ENCODE measurements around the gene ROBO1.
"Not testable (repeated sequence)": the region's sequence is repeated elsewhere in the genome, so short reads cannot be mapped to it uniquely, and the experiment has no call there.

Gene ROBO1

GRCh38 chr3:78911394-78911793, 856.4 kb downstream of the ROBO1 start:
- DNase-seq, result no peak
- TF ChIP-seq POLR2A (IDR thresholded peaks at IDR 0.05; ENCODE audit: low read length) (no peak), GATA1 (IDR thresholded peaks at IDR 0.05; ENCODE audit: low read depth, low read length) (no peak)

GRCh38 chr3:78908236-78908635, 859.6 kb downstream of the ROBO1 start:
- DNase-seq, result no peak

GRCh38 chr3:78907367-78907766, 860.4 kb downstream of the ROBO1 start:
- no peak for DNase-seq
- no peak for TF ChIP-seq GATA1 (IDR thresholded peaks at IDR 0.05; ENCODE audit: low read depth, low read length)
- no peak for TF ChIP-seq POLR2A (IDR thresholded peaks at IDR 0.05; ENCODE audit: low read length)

More at GRCh38 chr3:78908236-78908635, 859.6 kb downstream of the ROBO1 start:
- TF ChIP-seq GATA1 (IDR thresholded peaks at IDR 0.05; ENCODE audit: low read depth, low read length) (no peak), POLR2A (IDR thresholded peaks at IDR 0.05; ENCODE audit: low read length) (no peak)

- no peak for DNase-seq
- TF ChIP-seq GATA1 (IDR thresholded peaks at IDR 0.05; ENCODE audit: low read depth, low read length) (no peak), POLR2A (IDR thresholded peaks at IDR 0.05; ENCODE audit: low read length) (no peak)
Observed at GRCh38 chr3:78906930-78907329, 860.9 kb downstream of the ROBO1 start.

- no peak for TF ChIP-seq POLR2A (IDR thresholded peaks at IDR 0.05; ENCODE audit: low read length)
- no peak for TF ChIP-seq GATA1 (IDR thresholded peaks at IDR 0.05; ENCODE audit: low read depth, low read length)
- DNase-seq, result no peak
Observed at GRCh38 chr3:78906245-78906644, 861.6 kb downstream of the ROBO1 start.

GRCh38 chr3:78905700-78906099, 862.1 kb downstream of the ROBO1 start:
- TF ChIP-seq GATA1 (IDR thresholded peaks at IDR 0.05; ENCODE audit: low read depth, low read length) (no peak), POLR2A (IDR thresholded peaks at IDR 0.05; ENCODE audit: low read length) (no peak)
- DNase-seq, result no peak

GRCh38 chr3:78901544-78901943, 866.3 kb downstream of the ROBO1 start:
- no peak for DNase-seq
- TF ChIP-seq GATA1 (IDR thresholded peaks at IDR 0.05; ENCODE audit: low read depth, low read length) (no peak), POLR2A (IDR thresholded peaks at IDR 0.05; ENCODE audit: low read length) (no peak)

- TF ChIP-seq POLR2A (IDR thresholded peaks at IDR 0.05; ENCODE audit: low read length) (no peak), GATA1 (IDR thresholded peaks at IDR 0.05; ENCODE audit: low read depth, low read length) (no peak)
Observed at GRCh38 chr3:78900880-78901279, 866.9 kb downstream of the ROBO1 start.

GRCh38 chr3:78900426-78900825, 867.4 kb downstream of the ROBO1 start:
- TF ChIP-seq POLR2A (IDR thresholded peaks at IDR 0.05; ENCODE audit: low read length) (no peak), GATA1 (IDR thresholded peaks at IDR 0.05; ENCODE audit: low read depth, low read length) (no peak)
- DNase-seq, result no peak

More at GRCh38 chr3:78900880-78901279, 866.9 kb downstream of the ROBO1 start:
- DNase-seq, result no peak

GRCh38 chr3:78895528-78895927, 872.3 kb downstream of the ROBO1 start:
- TF ChIP-seq GATA1 (IDR thresholded peaks at IDR 0.05; ENCODE audit: low read depth, low read length) (no peak), POLR2A (IDR thresholded peaks at IDR 0.05; ENCODE audit: low read length) (no peak)
- no peak for DNase-seq

GRCh38 chr3:78894787-78895186, 873.0 kb downstream of the ROBO1 start:
- TF ChIP-seq POLR2A (IDR thresholded peaks at IDR 0.05; ENCODE audit: low read length) (no peak), GATA1 (IDR thresholded peaks at IDR 0.05; ENCODE audit: low read depth, low read length) (no peak)
- no peak for DNase-seq

- DNase-seq, result no peak
- TF ChIP-seq GATA1 (IDR thresholded peaks at IDR 0.05; ENCODE audit: low read depth, low read length) (no peak), POLR2A (IDR thresholded peaks at IDR 0.05; ENCODE audit: low read length) (no peak)
Observed at GRCh38 chr3:78893161-78893560, 874.6 kb downstream of the ROBO1 start.

GRCh38 chr3:78889348-78889747, 878.5 kb downstream of the ROBO1 start:
- TF ChIP-seq POLR2A (IDR thresholded peaks at IDR 0.05; ENCODE audit: low read length) (no peak), GATA1 (IDR thresholded peaks at IDR 0.05; ENCODE audit: low read depth, low read length) (no peak)
- no peak for DNase-seq

GRCh38 chr3:78888635-78889034, 879.2 kb downstream of the ROBO1 start:
- no peak for DNase-seq
- TF ChIP-seq GATA1 (IDR thresholded peaks at IDR 0.05; ENCODE audit: low read depth, low read length) (no peak), POLR2A (IDR thresholded peaks at IDR 0.05; ENCODE audit: low read length) (no peak)

- TF ChIP-seq GATA1 (IDR thresholded peaks at IDR 0.05; ENCODE audit: low read depth, low read length), result no peak
- TF ChIP-seq POLR2A (IDR thresholded peaks at IDR 0.05; ENCODE audit: low read length), result no peak
- no peak for DNase-seq
Observed at GRCh38 chr3:78887547-78888011, 880.2 kb downstream of the ROBO1 start.

GRCh38 chr3:78887029-78887428, 880.8 kb downstream of the ROBO1 start:
- no peak for TF ChIP-seq GATA1 (IDR thresholded peaks at IDR 0.05; ENCODE audit: low read depth, low read length)
- no peak for TF ChIP-seq POLR2A (IDR thresholded peaks at IDR 0.05; ENCODE audit: low read length)
- DNase-seq, result no peak

GRCh38 chr3:78884567-78884966, 883.2 kb downstream of the ROBO1 start:
- DNase-seq, result not testable (repeated sequence)
